ENCODE results near the gene CCDC12.

Gene CCDC12

GRCh38 chr3:46955801-46956259 lies 20.7 kb downstream of the CCDC12 start:
- Histone ChIP-seq H3K9me3 (no peaks in the 10 kb centered on the region), H3K4me3 (no peak overlapping the region), H3K36me3 (no peaks in the 10 kb centered on the region), H3K27ac (no peak overlapping the region), H3K4me1 (peaks cover 0 to 76% (median 49%) of the 10 kb centered on the region in 4 donors), H3K27me3 (no peaks in the 10 kb centered on the region)
- intact Hi-C loops (cut with DNase I; ENCODE audit: low total_unique reads), result no loop called here
- no peak for TF ChIP-seq CTCF (IDR thresholded peaks at IDR 0.05)
- peak in 1 of 2 donors; percentile 37 for DNase-seq

GRCh38 chr3:46955157-46955556 lies 21.4 kb downstream of the CCDC12 start:
- H3K9me3 ChIP-seq, result no peaks in the 10 kb centered on the region
- H3K27me3 ChIP-seq, result no peaks in the 10 kb centered on the region
- peaks cover 0 to 75% (median 47%) of the 10 kb centered on the region in 4 donors for H3K4me1 ChIP-seq
- no peak overlapping the region for H3K27ac ChIP-seq
- no peak for DNase-seq
- TF ChIP-seq CTCF (IDR thresholded peaks at IDR 0.05), result no peak
- no peaks in the 10 kb centered on the region for H3K36me3 ChIP-seq
- intact Hi-C loops (cut with DNase I; ENCODE audit: low total_unique reads), result no loop called here
- no peak overlapping the region for H3K4me3 ChIP-seq

- no peaks in the 10 kb centered on the region for H3K27me3 ChIP-seq
- H3K4me3 ChIP-seq, result no peak overlapping the region
- H3K4me1 ChIP-seq, result peaks cover 0 to 75% (median 47%) of the 10 kb centered on the region in 4 donors
- H3K36me3 ChIP-seq, result no peaks in the 10 kb centered on the region
- no peaks in the 10 kb centered on the region for H3K9me3 ChIP-seq
- DNase-seq, result peak in 1 of 2 donors; percentile 21
- intact Hi-C loops (cut with DNase I; ENCODE audit: low total_unique reads), result no loop called here
- no peak overlapping the region for H3K27ac ChIP-seq
- no peak for TF ChIP-seq CTCF (IDR thresholded peaks at IDR 0.05)
These were observed 22.4 kb downstream of the CCDC12 start for GRCh38 chr3:46954178-46954577.

GRCh38 chr3:46953234-46954010 lies 23.1 kb downstream of the CCDC12 start:
- DNase-seq, result peak in 1 of 2 donors; percentile 23
- Histone ChIP-seq H3K27me3 (no peaks in the 10 kb centered on the region), H3K36me3 (no peaks in the 10 kb centered on the region), H3K27ac (no peak overlapping the region), H3K4me1 (peaks cover 0 to 75% (median 50%) of the 10 kb centered on the region in 4 donors), H3K9me3 (no peaks in the 10 kb centered on the region), H3K4me3 (no peak overlapping the region)
- intact Hi-C loops (cut with DNase I; ENCODE audit: low total_unique reads), result no loop called here
- no peak for TF ChIP-seq CTCF (IDR thresholded peaks at IDR 0.05)

GRCh38 chr3:46952813-46953212 lies 23.7 kb downstream of the CCDC12 start:
- Histone ChIP-seq H3K4me3 (no peak overlapping the region), H3K9me3 (no peaks in the 10 kb centered on the region), H3K27ac (no peak overlapping the region), H3K4me1 (peaks cover 0 to 79% (median 54%) of the 10 kb centered on the region in 4 donors), H3K27me3 (no peaks in the 10 kb centered on the region), H3K36me3 (no peaks in the 10 kb centered on the region)
- no peak for DNase-seq
- intact Hi-C loops (cut with DNase I; ENCODE audit: low total_unique reads), result no loop called here
- no peak for TF ChIP-seq CTCF (IDR thresholded peaks at IDR 0.05)

Data from tibial artery (tissue), 4 donors.